ENCODE measurements around the gene SMTNL2.

SMTNL2 gene
- total RNA-seq = 0 to 0.10 (median 0) reads per million in 9 experiments

DNA sequence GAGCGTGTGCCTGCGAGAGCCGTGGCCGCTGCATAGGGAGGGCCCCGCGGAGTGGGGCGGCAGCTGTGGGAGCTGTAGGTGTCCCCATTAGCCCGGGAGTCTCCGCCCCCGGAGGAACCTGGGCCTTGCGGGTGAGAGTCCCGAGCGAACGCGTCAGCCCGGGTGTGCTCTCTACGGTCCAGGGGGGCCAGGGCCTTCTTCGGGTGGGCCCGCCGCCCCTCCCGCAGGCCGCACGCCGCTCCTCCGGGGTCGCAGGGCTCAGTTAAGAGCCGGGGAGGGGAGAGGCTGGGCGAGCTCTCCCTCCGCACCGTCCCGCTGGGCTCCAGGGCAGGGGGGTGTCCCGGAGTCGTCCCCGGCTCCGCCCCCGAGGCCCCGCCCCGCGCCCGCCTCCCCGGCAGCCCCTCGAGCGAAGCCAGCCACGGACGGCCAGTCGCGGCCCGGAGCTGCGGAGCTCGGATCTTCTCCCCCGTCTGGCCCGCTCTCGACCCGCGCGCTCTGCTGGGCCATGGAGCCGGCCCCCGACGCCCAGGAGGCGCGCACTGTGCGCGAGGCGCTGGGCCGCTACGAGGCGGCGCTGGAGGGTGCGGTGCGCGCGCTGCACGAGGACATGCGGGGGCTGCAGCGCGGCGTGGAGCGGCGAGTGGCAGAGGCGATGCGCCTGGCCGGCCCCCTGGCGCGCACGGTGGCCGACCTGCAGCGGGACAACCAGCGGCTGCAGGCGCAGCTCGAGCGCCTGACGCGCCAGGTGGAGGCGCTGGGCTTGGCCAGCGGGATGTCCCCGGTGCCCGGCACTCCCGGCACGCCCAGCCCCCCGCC lies at the start of gene SMTNL2:
Gene SMTNL2 (plus strand): TSS at position 429 of the 816 bp plus-strand sequence. CDS start 77 bp downstream, at position 506.
- Mint-ChIP-seq H3K27me3 (peaks cover 48 to 82% of the 10 kb centered on the region in 2 donors), H3K4me1 (ENCODE audit: low read depth in 2 of 2) (peaks cover 4 to 5% of the 10 kb centered on the region in 2 donors), H3K9me3 (no peaks in the 10 kb centered on the region), H3K27ac (no peak within 1 kb of the TSS), H3K36me3 (ENCODE audit: insufficient read depth) (no peaks in the 10 kb centered on the region), H3K4me3 (peak within 1 kb of the TSS; percentile 68 to 71)
- DNase-seq = no peak
- ATAC-seq (replicated peaks) = peak; percentile 69

DNA sequence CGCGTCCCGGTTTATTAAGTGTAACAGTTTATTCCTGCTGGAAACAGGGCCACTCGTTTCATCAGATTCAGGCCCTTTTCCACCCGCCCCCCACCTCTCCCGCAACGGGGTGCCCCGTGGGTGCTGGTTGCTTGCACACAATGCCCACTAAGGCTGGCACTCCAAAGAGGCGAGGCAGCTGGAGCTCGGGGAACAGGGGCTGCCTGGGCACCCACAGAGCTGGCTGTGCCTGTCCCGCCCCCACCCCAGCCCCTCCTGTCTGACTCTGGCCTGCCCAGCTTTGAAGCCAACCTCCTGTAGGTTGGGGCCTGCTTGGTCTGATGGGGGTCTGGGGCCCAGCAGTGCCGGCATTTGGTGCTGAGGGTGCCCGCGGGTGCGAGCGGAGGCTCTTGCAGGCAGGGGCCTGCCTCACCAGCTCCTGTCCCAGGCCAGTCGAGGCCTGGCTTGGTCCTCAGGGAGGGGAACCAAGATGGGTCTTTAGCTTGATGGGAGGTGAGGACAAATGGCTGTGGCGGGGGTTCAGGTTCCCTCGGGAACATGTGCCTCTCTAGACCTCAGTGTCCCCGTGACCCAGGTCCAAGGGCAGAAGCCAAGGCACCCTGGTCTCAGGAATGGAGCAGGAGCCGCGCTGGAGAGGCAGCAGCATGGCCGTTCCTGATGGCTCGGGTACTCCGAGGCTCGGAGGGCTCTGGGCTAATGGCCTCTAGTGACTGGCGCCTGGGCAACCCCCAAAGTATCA lies 49.2 kb upstream of the SMTNL2 start:
- no peak overlapping the region for H3K4me3 Mint-ChIP-seq
- ATAC-seq (replicated peaks) (no peak), DNase-seq (no peak)
- H3K9me3 Mint-ChIP-seq = no peaks in the 10 kb centered on the region
- peaks cover 0 to 8% of the 10 kb centered on the region in 2 donors for H3K4me1 Mint-ChIP-seq (ENCODE audit: low read depth in 2 of 2)
- H3K27ac Mint-ChIP-seq = peak overlapping the region; percentile 41 to 51
- H3K27me3 Mint-ChIP-seq = peaks cover 0 to 9% of the 10 kb centered on the region in 2 donors
- H3K36me3 Mint-ChIP-seq (ENCODE audit: insufficient read depth) = peaks cover 13% of the 10 kb centered on the region

DNA sequence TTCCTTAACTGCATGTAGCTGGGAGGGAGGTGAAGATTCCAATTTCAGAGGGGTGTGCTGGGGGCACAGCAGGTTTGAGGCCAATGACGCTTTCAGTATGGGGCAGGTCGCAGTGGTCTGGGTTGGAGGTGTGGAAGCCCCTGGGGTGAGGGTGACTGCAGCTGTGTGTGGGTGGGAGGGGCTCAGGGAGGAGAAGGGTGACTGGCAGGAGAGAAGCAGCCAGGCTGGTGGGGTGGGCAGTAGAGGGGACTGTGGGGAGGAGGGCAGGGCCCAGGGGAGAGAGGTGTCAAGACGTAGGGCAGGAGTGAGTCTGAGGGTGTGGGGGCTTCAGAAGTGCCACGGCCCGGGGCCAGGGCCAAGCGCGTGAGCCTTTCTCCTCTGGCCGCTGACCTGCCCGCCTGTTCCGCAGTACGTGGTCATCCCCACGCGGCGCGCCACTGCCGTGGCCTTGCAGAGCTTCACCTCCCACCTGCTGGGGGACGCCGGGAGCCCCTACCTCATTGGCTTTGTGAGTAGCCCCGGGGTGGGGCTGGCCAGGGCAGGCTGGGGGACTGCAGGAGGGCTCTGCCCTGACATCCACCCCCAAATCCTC lies 48.6 kb upstream of the SMTNL2 start:
- Mint-ChIP-seq H3K27ac (peak overlapping the region; percentile 41 to 51), H3K36me3 (ENCODE audit: insufficient read depth) (peaks cover 19% of the 10 kb centered on the region), H3K4me3 (no peak overlapping the region), H3K27me3 (peaks cover 0 to 9% of the 10 kb centered on the region in 2 donors), H3K9me3 (no peaks in the 10 kb centered on the region), H3K4me1 (ENCODE audit: low read depth in 2 of 2) (peaks cover 0 to 8% of the 10 kb centered on the region in 2 donors)
- ATAC-seq (replicated peaks) = no peak
- no peak for DNase-seq

DNA sequence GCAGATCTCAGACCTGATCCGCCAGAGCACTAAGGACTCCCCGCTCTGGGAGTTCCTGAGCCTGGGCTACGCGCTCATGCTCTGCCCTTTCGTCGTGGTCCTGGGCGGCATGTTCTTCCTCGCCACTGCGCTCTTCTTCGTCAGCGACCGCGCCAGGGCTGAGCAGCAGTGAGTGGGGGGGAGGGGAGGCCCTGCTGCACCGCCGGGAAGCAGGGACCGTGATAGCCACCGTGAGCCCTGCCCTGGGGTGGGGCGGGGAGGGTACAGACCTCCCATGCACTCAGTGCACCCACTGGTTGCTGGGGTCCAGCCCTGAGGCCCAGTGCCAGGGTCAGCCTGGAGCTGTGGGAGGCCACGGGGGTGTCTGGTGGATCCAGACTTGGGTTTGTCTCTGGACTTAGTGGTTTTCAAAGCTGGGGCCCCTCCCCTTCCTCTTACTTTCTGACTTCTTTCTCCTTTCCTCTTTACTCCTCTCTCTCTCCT lies 48.0 kb upstream of the SMTNL2 start:
- peaks cover 0 to 8% of the 10 kb centered on the region in 2 donors for H3K4me1 Mint-ChIP-seq (ENCODE audit: low read depth in 2 of 2)
- H3K36me3 Mint-ChIP-seq (ENCODE audit: insufficient read depth) = peaks cover 21% of the 10 kb centered on the region
- no peak for ATAC-seq (replicated peaks)
- no peak for DNase-seq
- no peak overlapping the region for H3K4me3 Mint-ChIP-seq
- no peaks in the 10 kb centered on the region for H3K9me3 Mint-ChIP-seq
- peak overlapping the region in 1 of 2 donors; percentile 67 for H3K27ac Mint-ChIP-seq
- H3K27me3 Mint-ChIP-seq = peaks cover 0 to 9% of the 10 kb centered on the region in 2 donors

DNA sequence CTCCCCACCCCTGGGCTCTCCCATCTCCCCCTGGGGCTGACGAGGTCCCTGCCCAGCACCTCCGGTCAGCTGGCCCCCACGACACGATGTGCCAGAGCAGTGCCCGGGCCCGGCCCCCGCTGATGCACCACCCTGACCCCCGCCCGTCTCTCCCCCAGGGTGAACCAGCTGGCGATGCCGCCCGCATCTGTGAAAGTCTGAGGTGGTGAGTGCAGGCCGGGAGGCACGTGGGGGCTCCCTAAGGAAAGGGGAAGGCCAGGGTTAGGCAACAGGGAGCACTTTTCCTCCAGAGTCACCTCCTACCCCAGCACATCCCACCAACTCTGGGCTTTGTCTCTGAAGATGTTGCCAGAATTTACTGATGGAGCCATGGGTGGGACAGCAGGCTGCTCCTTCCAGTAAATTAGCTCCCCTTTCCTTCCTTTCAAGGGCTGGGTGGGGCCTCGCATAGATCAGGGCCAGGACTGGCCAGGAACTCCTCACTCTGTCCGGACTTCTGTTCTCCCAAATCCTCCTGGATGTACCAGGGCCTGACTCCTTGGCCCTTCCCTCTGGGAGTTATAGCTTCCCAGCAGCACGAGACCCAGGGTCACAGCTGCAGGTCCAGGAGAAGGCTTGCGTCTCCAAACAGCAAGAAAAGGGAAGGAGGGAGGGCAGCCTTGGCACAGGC lies 47.5 kb upstream of the SMTNL2 start:
- Mint-ChIP-seq H3K9me3 (no peaks in the 10 kb centered on the region), H3K36me3 (ENCODE audit: insufficient read depth) (peaks cover 21% of the 10 kb centered on the region), H3K4me3 (no peak overlapping the region), H3K27me3 (peaks cover 0 to 9% of the 10 kb centered on the region in 2 donors), H3K4me1 (ENCODE audit: low read depth in 2 of 2) (peaks cover 0 to 8% of the 10 kb centered on the region in 2 donors), H3K27ac (peak overlapping the region; percentile 5 to 67)
- no peak for ATAC-seq (replicated peaks)
- no peak for DNase-seq

DNA sequence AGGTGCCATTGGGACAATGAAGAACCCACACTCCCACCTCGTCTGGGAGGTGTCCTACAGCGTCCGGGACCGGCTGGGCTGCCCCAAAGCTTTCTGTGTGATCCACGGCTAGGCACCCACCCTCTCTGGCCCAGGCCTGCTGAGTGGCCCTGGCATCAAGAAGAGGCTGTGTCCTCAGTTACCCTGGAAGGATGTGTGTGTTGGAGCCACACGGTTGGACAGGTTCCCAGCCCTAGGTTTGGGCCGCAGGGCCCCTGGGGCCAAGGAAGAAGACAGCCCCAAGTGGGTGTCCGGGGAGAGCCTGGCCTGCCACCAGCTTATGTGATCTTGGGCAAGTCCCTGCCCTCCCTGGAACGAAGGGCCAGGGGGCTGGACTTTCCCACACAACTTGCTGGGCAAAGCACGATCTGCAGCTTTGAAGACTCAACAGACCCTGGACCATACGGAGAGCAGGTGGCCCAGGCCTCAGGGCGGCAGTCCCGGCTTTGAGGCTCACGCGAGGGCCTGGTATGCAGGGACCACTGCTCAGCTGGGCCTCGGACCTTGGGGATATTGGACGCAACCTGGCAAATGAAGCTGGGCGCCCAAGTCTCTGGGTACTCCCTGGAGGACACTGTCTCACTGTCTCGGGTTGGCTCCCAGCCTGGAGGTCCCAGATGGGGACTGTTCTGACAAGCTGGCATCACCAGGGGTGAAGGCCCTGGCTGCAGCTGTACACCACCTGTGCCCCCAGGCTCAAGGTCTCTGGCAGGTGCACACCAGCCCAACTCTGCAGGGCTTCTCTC lies 46.7 kb upstream of the SMTNL2 start:
- no peaks in the 10 kb centered on the region for H3K9me3 Mint-ChIP-seq
- peak overlapping the region in 1 of 2 donors; percentile 5 for H3K27ac Mint-ChIP-seq
- H3K36me3 Mint-ChIP-seq (ENCODE audit: insufficient read depth) = peaks cover 25% of the 10 kb centered on the region
- DNase-seq = no peak
- no peak overlapping the region for H3K4me3 Mint-ChIP-seq
- no peak for ATAC-seq (replicated peaks)
- peaks cover 0 to 8% of the 10 kb centered on the region in 2 donors for H3K4me1 Mint-ChIP-seq (ENCODE audit: low read depth in 2 of 2)
- peaks cover 0 to 9% of the 10 kb centered on the region in 2 donors for H3K27me3 Mint-ChIP-seq

DNA sequence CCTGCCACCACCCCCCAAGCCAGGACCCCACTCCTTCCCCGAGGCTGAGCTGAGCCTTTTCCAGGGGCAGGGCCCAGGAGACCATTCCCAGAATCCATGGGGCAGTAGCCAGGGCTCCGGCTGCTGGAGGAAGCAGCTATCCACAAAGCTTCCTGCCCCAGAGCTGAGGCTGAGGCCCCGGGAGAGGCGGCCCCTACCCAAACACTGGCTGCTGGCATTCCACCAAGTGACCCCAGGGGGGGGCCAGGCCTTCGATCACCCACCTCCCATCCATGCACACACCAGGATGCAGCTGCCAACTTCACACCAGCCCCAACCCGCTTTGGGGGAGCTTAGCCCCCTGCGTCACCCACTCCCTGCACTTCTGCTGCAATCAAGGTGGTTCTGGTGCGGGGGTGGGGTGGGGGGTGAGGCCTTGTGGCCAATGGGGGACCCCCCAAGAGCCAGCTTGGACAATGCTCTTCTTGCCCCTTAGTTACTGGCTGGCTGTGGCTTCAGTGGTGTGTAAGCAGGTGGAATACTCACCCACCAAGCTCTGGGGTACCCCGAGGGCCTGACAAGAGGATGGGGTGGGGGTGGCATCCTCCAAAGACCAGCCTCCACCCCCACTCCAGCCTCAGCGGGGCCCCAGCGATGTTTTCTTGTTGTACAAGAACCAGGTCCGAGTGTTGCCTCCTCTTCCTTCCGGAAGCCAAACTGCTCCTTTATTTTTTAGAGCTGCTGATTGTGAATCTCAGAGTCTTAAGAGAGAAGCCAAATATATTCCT lies 45.9 kb upstream of the SMTNL2 start:
- peaks cover 0 to 6% of the 10 kb centered on the region in 2 donors for H3K4me1 Mint-ChIP-seq (ENCODE audit: low read depth in 2 of 2)
- H3K27me3 Mint-ChIP-seq = peaks cover 0 to 5% of the 10 kb centered on the region in 2 donors
- no peak for DNase-seq
- H3K36me3 Mint-ChIP-seq (ENCODE audit: insufficient read depth) = peaks cover 23% of the 10 kb centered on the region
- H3K4me3 Mint-ChIP-seq = no peak overlapping the region
- H3K9me3 Mint-ChIP-seq = no peaks in the 10 kb centered on the region
- no peak overlapping the region for H3K27ac Mint-ChIP-seq
- ATAC-seq (replicated peaks) = no peak

DNA sequence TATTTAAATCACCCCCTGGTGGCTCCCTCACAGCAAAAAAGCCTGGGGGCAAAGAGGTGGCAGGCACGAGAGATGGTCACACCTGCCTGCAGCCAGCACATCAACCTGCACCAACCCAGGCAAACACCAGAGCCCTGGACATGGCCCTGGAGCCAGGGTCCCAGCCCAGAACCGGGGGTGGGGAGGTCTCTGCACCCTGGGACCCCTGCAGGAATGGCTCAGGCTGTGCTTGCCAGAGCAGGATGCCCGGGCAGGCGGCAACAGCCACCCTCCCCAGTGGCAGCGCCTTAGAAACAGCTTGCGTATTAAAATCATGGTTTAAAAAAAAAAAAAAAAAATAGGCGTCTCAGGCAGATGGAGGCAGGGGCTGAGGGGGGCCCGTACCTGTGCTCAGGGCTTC lies 45.3 kb upstream of the SMTNL2 start:
- ATAC-seq (replicated peaks) = no peak
- Mint-ChIP-seq H3K9me3 (no peaks in the 10 kb centered on the region), H3K4me1 (ENCODE audit: low read depth in 2 of 2) (peaks cover 0 to 5% of the 10 kb centered on the region in 2 donors)

DNA sequence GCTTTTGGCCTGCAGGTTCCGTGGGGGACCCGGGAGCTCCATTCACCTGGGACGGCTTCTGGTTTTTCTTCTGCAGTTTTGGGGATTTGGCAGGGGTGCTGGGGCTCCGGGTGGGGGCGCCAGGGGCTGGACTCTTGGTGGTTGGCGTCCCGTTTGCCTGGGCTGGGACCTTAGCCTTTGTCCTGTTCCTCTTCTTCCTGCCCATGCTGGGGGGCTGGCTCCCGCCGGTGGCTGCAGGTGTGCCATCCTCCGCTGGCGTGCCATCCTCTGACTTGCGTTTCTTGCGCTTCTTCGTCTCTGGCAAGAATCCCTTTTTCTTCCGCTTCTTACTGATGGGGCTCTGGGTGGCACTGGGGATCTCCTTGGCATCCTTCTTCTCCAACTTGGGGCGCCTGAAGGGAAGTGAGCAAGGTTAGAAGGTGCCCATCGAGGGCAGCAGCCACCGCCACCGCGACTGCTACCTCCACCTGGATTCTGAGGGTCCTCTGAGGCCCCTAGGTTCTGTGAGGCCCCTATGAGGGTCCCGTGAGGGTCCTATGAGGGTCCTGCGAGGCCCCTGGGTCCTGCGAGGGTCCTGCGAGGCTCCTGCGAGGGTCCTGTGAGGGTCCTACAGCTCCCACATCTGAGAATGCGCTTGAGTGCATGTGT lies 44.6 kb upstream of the SMTNL2 start:
- peaks cover 0 to 2% of the 10 kb centered on the region in 2 donors for H3K4me1 Mint-ChIP-seq (ENCODE audit: low read depth in 2 of 2)
- H3K9me3 Mint-ChIP-seq = no peaks in the 10 kb centered on the region
- H3K27ac Mint-ChIP-seq = no peak overlapping the region
- DNase-seq (no peak), ATAC-seq (replicated peaks) (no peak)
- H3K27me3 Mint-ChIP-seq = no peaks in the 10 kb centered on the region
- H3K4me3 Mint-ChIP-seq = no peak overlapping the region
- peaks cover 25% of the 10 kb centered on the region for H3K36me3 Mint-ChIP-seq (ENCODE audit: insufficient read depth)

More for the DNA sequence above, 45.3 kb upstream of the SMTNL2 start:
- H3K27ac Mint-ChIP-seq = no peak overlapping the region
- DNase-seq = no peak
- H3K27me3 Mint-ChIP-seq = no peaks in the 10 kb centered on the region
- no peak overlapping the region for H3K4me3 Mint-ChIP-seq
- H3K36me3 Mint-ChIP-seq (ENCODE audit: insufficient read depth) = peaks cover 24% of the 10 kb centered on the region

DNA sequence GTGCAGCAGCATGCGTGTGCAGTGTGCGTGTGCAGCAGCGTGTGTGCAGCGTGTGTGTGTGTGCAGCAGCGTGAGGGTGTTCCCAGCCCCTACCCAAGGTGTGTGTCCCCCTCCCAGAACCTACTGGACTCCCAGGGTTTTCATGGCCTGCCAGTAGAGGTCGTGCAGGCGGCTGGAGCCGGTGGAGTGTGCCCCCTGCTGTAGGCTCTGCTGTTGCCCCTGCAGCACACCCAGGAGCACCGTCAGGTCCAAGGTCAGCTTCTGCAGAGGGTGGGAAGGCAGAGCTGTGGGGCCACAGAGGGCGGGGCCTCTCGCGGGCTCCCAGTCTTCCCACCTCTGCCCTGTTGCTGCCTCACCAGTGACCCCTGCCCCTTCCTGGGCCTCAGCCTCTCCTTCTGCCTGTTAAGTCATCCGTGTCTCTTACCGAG lies 44.1 kb upstream of the SMTNL2 start:
- Mint-ChIP-seq H3K4me3 (no peak overlapping the region), H3K36me3 (ENCODE audit: insufficient read depth) (peaks cover 25% of the 10 kb centered on the region), H3K4me1 (ENCODE audit: low read depth in 2 of 2) (peaks cover 0 to 2% of the 10 kb centered on the region in 2 donors), H3K27ac (peak overlapping the region in 1 of 2 donors; percentile 38), H3K27me3 (no peaks in the 10 kb centered on the region), H3K9me3 (no peaks in the 10 kb centered on the region)
- ATAC-seq (replicated peaks) (no peak), DNase-seq (no peak)

DNA sequence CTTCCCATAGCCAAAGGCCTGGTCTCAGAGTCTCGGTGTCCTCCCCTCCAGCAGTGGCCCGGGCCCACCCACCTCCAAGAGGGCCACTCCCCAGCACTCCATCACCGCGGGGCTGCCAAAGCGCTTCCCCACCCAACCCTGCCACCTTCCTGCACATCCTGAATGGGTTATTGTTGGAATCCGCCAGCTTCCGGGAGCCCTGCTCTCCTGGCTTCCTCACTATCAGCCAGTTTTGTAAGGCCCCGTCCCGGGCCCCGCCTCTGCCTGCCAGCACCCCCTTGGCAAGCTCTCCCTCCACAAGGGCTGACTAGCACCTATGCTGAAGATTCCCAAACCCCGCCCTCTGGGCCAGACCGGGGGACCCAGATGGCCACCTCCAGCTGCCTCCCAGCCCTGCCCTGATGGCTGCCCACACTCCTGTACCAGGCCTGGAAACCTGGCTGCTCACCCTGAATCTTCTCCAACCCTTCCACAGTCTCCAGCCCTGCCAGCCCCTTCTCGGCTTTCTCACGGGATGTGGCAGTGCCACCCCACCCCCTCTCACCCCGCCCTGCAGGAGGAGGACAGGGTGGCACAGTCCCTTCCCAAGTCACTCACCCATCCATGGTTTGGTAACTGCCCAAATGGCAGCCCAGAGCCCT lies 43.5 kb upstream of the SMTNL2 start:
- Mint-ChIP-seq H3K9me3 (no peaks in the 10 kb centered on the region), H3K27me3 (no peaks in the 10 kb centered on the region), H3K27ac (peak overlapping the region in 1 of 2 donors; percentile 38), H3K4me1 (ENCODE audit: low read depth in 2 of 2) (no peaks in the 10 kb centered on the region), H3K36me3 (ENCODE audit: insufficient read depth) (peaks cover 27% of the 10 kb centered on the region), H3K4me3 (no peak overlapping the region)
- ATAC-seq (replicated peaks) (no peak), DNase-seq (no peak)
